Fibroblast of skin of scalp (primary cell): Measurements from ENCODE around the gene HDAC4.

ENCODE experiments used
- DNase-seq: peaks from one replicate; pipeline ENCODE4 v3.0.0-alpha.2; 2013

The HDAC4 gene

DNA sequence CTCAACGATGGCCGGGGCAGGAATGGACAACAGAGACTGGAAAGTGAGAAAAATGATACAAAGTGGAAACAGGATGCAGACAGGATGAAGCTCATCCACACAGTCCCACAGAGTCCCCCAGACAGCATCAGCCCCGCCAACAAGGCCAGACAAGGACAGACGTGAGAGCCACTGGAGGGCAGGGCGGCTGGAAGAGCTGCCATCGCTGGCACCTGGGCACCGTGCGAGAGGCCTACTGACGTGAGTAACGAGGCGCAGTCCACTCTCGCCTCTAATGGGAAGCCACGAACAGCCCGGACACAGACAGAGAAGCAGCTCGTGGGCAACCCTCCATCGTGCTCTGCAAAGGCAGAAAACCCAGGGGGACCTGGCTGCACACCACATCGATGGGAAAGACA is 17.1 kb downstream of the HDAC4 start:
- no peak for DNase-seq

DNA sequence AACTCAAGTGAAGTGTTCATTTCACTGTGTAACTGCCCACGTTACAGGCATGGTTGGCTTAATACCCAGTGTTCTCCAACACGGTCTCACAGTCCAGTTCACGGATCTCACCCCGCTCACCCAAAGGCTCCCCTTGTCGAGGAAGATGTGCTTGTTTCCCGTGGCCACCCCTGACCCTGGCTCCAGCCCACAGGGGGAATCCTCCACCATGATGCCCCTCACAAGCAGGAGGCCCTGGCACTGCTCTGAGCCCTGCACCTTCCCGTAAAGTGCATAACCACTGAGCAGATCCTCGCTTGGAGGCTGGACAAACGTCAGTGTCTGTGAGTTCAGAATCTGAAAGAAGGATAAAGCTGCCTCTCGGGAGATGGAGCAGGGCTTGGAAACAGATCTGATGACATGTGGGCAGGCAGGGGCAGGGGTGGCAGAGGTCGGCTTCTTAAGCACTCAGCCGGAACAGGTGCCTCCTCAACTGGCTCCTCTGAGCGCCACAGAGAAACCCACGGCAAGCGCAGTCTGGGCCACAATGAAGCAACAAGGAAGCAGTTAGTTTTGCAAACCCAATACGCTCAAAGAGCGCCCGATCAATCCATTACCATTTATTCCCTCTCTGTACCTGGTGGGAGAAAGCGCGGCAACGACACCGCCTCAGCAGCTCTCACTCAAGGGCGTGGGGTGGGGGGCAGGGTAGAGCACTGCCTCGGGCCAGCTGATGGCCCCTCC is 17.6 kb downstream of the HDAC4 start:
- DNase-seq, result no peak

DNA sequence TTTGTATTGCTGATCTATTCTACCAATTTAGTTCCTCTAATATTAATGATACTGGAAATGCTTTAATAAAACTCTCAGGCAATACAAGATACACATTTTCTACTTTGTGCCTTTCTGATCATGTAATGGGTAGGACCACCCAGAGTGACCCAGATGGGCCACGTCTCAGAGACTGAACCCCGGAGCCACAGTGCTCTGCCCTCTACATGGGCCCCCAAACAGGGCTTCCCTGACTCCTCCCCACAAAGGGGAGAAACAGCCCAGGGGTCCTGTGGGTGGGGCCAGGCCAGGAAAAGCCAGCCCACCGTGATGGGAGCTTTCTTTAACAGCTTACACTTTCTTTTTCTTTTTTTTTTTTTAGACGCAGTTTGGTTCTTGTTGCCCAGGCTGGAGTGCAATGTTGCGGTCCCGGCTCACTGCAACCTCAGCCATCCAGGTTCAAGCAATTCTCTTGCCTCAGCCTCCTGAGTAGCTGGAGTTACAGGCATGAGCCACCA is 18.4 kb downstream of the HDAC4 start:
- DNase-seq, result no peak

DNA sequence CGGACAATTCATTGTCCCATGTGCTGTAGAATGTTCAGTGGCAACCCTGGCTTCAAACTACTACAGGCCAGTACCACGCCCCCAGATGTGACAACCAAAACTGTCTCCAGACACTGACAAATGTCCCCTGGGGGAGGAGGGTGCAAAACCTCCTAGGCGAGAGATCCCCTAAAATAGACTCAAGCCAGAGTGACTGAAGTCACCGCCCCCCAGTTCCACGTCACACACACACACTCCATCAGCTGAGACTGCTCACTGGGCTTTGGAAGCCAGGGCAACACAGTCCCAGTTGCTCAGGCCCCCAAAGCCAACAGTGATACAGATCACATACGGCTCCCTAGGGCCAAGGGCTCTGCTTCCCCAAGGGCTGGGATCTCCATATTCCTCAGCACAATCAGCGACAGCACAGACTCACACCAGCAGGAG is 19.1 kb downstream of the HDAC4 start:
- DNase-seq, result no peak

DNA sequence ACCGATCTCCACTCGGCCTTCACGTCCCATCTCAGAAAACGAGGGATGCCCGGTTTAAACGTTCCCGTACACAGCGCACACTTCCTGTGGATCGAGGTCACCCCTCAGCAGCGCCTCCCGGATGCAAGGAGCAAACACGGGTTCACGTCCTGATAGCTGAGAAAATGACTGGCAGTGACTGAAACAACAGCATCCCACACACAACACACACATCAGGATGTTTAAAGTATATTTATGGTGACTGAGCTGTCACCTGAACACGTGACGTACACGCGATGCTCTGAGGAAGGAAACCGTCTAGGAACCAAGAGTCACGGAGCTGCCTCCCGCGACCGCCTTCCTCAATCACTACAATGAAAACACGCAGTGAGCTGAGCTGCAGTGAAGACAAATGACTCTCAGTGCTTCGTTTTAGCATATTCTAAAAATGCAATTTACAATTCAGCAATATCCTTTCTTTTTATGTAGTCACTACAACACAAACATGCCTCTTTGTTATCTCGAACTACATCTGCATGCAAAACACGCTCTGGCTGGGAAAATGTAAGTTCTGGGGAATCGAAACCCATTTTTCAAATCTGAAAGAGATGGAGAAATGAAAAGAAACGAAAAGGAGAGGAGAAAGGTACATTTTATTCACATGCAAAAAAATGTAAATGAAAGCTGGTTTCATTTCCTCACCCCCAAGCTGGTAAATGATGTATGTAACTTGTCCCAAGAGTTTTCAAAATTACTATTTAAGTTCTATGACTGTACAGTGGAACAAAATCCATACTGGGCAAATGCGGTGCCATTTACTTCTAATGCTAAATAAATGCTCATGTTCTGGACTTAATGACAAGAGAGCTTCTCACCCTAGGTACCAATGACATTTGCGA is 19.8 kb downstream of the HDAC4 start:
- no peak for DNase-seq

DNA sequence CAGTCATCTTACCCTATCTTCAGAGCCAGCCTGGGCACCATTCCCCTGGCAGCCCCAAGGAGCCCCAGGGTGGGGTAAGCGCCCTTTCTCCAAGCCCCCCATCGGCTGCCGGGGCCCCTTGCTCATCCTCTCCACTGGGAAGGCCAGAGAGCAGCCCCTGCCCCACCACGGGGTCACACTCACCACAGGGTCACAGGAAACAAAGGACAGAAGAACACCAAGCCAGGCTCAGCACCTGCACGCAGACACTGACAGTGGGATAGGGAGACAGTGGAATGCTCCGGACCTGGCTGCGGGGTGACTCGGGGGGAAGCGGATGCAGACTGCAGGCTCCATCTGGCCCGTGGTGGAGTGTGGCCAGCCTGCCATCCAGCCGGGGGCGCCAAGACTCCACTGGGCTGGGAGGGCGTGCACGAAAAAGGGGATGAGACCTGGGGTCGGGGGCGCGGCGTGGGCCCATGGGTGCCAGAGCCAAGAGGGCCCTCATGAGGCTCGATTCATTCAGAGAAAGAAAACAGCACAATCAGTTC is 21.1 kb downstream of the HDAC4 start:
- DNase-seq, result no peak

DNA sequence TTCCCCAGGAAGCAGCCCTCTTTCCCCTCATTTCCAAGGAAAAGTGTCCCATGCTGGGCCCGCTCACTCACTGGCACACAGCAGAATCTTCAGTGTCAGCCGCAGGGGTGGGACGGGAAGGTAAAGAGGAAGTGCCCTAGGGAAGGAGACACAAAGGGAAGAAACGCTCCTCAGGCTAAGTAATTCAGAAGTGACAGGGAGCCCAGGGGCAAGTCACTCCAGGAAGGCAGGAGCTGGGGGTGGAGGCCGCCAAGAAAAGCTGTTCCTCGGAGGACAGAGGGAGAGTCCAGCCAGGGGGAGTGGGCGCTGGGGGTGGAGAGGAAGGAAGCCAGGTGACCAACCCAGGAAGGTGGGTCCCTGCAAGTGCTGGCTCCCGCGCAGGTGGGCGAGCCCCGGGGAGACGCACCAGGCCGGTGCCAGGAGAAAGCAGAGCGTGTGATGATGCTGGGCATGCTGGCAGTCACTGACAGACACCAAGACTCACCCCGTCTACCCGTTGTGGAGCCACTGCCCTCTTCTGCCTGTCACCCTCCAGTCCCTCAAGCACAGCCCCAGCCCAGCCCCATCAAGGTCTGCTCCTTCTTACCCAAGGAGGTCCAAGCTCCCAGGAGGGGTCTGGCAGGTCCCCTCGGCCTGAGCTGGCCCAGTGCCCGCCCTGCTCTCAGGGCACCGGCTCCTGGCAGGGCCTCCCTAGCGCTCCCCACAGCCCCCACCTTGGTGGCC is 21.7 kb downstream of the HDAC4 start:
- no peak for DNase-seq

DNA sequence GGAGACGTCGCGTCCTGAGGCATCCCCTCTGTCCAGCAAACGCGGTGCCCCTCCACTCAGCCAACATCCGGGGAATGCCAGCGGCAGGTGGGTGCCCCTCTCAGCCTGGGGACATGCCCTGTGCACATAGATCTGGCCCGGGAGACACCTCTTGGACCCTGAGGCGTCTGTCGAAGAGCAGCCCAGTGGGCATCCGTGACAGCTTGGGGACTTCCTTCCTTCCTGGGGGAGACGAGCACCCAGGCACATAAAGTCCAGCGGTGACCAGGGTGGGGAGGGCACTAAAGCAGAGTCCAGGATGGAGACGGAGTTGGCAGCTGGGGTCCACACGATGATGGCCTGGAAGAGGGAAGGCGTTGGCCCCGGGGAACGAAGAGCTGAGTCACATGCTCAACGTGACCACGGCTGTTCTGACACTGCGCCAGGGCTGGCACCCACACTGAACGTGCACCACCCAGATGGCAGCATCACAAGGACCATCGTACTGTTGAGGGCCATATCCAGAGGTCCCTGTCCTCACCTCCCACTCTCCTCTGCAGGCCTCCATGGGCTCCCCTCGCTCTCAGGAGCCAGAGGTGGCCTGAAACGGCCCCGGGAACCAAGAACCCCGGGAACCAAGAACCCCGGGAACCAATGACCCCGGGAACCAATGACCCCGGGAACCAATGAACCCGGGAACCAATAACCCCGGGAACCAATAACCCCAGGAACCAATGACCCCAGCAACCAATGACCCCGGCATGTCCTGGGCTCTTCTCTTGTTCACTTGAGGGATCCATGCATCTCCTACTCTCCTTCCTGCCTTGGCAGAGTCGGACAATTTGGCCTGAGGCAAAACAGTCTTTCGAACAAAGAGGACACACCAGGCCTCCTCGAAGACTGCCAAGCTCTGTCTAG is 22.6 kb downstream of the HDAC4 start:
- DNase-seq, result no peak

DNA sequence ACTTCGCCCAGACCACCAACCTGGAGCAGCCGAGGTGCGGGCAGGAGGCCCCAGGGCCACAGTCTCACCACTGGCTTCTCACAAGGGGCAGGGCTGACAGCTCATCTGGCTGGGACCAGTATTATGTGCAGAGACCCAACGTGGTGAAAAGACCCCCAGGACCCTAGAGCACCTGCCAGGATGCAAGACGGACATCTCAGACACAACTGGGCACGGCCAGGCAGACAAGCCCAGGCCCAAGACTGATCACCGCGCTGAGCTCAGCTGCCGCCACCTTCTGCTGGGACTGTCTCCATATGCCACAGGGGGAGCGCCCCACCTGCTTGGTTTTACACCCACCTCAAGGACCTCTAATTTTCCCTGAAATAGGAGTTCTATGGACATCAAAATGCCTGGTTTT is 23.2 kb downstream of the HDAC4 start:
- no peak for DNase-seq

DNA sequence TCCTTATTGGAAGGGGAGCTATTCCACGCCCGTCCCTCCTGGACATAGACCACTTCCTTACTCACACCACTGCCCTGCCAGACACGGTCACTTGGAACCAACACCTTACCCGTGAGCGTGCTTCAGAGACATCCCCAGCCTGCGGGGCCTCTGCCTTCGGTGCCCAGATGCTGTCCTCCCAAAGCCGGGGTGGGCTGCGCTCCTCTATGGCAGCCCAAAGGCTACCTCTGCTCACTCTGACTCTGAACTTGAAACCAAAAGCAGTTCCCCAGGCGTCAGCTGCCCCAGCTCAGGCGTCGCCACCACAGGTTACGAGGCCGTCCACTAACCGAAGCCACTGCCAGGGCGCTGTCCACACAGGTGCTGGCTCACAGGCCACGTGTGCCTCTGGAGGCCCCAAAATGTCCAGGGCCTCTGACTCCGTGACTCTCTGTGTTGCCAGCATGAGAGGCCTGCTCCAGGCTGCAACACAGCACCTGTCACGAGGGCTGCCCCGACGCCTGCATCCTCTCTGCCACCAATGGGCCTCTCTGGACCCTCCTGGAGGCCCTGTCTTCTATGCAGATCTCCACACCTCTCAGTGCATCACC is 23.8 kb downstream of the HDAC4 start:
- no peak for DNase-seq

DNA sequence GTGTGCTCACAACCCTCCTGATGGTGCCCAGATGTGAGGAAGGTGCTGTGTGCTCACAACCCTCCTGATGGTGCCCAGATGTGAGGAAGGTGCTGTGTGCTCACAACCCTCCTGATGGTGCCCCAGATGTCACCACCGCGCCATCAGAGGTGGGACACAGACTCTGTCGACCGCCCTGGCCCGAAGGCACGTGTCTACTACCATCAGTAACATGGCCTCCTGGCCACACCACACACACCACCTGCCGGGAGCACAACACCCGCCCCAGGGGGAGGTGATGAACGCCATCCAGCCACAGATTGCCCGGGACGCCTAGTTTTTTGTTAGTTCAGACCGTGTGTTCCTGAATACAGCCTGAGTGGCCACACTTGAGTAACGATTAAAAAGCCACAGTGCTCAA is 24.5 kb downstream of the HDAC4 start:
- DNase-seq, result no peak

DNA sequence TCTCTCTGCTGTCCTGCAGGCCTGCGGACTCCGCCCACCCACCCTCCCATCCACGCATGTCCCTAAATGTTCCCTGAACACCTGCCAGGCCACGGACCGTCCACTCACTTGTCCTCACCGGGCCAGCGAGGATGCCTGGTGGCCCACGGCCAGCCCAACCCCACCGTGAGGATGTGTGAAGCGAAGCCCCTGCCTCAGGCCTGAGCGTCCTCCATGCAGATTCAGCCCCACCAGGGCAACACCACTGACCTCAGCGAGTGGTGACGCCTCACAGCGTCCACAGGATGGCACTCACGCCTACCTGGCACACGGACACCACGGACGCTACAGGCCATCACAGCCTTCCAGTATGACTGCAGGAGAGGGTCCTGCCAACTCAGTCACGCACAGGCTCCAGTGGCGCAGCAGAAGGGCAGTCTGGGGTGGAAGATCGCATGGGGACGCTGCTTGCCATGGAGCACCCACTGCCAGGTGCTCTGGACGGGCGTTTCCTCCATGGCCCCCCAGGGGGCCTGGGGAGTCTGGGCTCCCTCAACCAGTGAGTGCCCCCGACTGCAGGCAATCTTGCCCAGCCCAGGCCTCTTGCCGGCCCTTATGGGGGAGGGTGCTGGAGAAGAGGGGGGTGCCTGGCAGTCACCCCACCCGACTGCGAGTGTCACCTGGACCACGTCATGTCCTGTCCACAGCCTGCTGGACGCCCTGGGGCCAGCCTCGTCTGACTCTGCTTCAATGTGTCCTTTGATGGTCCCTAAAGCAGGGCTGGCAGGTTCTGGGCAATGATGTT is 25.4 kb downstream of the HDAC4 start:
- no peak for DNase-seq

DNA sequence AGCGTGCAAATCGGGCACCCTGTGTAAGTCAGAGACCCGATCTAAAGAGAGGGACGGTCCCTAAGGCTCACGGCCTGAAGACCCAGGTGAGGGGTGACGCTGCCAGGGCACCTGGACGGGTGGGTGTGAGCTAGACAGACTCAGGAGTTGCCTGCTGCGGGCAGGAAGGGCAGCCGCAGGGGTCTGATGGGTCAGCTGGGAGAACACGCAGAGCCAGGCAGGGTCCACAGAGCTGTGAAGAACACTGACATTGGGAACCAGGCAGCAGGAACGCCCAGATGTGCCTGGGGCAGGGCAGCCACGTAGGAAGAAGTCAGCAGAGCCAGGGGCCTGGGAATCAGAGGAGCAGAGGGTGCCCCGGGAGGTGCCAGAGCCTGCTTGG is 25.9 kb downstream of the HDAC4 start:
- DNase-seq, result no peak

DNA sequence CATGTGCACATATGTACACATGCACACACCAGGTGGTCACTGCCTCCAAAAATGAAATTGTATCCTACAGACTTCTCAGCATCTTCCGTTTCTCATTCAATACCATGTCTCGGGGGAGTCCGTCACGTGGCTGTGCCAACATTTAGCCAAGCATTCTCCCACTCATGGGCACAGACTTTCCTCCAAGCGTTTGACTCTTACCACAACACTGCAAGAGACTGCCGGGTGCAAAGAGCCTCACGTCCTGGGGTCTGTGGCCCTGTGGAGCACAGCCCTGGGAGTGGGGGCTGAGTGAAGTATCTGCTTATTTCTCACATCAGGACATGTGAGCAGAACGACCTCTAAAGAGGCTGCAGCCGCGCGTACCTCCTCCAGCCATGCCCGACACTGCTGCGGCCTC is 28.0 kb downstream of the HDAC4 start:
- no peak for DNase-seq

DNA sequence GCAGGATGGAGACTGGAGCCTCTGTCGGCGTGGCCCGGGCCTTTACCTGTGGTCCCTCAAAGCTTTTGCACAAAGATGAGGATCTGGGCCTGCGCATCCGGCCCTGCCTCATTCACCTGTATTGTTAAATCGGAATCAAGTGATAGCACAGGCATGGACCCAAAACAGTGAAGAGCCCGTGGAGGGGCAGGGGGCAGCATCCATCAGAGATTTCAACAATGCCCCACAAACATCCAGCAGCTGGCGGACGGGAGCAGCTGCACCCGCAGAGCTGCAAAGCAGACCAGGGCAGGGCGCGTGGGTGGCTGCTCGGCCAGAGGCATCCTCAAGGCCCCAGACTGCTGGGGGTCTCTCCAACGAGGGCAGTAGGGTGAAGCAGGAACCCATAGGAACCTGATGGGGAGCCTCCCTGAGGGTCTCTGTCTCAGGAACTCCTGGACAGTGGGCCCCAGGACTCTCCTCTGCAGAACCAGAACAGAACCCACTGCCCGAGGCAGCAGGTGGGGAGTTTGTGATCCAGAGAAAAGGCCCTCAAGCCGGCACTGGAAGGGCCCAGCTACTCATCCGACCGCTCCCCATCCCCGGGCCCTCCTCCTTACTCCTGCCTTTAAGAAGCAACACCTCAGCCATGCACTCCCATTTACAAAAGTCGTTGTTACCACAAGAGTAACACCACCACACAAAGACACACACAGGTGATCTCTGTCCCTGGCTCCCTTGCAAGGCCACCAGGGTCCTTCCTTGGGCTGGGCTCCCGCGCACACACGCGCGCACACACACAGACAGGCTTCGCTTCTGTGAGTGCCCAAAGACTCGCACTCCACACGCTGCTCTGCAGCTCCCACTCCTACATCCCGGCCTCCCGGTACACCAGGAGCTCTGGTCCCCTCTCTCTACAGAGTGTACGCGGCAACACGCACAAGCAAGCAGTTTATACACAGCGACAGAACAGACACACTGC is 28.8 kb downstream of the HDAC4 start:
- DNase-seq, result no peak

DNA sequence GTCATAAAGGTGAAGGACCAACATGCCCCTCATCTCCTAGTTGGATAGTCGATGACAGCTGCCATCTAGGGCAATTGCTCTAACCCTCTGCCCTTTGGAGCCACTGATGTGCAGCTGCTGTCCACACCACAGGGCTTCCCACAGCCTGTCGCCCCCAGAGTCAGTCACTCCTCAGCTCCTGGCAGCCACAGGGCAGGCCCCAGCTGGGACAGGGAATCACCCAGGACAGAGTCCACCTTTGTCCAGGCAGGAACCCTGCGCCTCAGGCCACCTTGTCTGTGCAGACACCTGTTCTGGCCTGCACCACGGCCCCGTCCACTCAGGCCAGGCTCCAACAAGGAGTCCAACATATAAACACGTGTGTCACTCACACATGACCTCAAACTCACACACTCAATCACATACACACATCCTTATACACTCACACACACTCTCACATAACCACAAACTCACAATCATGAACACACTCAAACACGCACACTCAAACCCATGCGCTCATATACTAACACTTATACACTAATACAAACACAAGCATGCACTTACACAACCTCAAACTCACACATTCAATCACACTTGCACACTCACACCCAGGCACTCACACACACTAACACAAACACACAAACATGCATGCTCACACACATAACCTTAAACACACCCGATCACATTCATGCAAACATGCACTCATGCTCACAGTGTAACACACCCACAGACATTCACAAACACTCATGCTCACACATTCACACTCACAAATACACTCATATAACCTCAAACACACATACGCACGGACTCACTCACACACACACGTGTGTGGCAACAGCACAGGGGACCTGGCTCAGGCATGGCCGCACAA is 29.7 kb downstream of the HDAC4 start:
- no peak for DNase-seq

DNA sequence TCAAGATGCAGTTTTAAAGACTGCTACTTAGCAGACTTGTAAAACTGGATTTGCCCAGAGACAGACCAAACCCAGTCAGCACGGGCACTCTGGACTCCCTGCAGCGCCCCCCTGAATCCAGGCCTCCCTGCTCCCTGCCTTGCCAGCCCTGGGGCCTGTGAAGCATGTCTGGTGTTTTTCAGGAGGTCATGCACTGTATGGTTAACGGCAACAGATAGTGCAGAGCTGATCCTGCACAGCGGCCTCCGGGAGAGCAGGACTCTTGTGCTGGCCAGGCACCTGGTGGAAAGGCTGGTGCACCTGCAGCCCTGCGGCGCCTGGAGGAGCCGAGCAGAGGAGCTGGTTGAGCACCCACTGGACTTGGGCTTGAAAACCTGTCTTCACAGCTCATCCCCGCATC is 30.4 kb downstream of the HDAC4 start:
- DNase-seq, result no peak

DNA sequence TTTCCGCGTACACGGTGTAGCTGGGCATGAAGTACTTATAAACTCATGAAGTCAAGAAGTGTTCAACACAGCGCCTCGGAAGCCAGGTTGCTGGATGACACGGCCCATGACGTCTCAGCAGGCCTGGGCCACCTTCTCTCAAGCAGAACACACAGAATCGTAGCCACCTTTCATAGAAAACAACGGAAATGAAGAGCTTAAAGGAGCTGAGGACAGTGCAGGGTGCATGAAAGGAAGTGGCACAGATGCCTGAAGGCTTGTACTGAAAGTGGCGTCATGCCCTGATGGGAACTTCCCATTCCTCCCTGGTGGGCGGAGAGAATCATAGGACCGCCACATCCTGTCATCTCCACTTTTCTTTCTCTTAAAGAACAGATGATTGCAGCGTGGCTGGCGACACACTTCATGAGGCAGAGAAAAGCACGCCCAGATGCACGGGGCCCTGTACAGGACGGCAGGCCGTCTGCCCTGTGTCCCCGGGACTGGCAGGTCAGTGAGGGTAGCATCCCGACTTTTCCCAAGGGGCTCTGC is 31.1 kb downstream of the HDAC4 start:
- peak; percentile 59 for DNase-seq
